Body of pancreas (tissue), 4 donors: ENCODE data around the gene FLT1. TPM values are rescaled to one million over a fixed set of nuclear protein-coding genes. Genes with fewer than 3 reads are reported as not detected.

Source experiments
- ATAC-seq: fragments of 150-250 bp; one replicate; pipeline ENCODE4 v1.9.1; 2016
- DNase-seq, 4 donors: peaks; one replicate each; pipeline ENCODE4 v3.0.0-alpha.2; 2019
- H3K27ac ChIP-seq, 4 donors: fragments of 200-600 bp; sonication (generic); 1 replicate in 3 of 4; 2 replicates in 1 of 4; pipeline versions ENCODE4 v1.5.1 to v1.6.1; 2016 to 2019; ENCODE audit warnings: mild to moderate bottlenecking in 1 of 4, mixed read lengths in 1 of 4, moderate library complexity in 1 of 4
- H3K27me3 ChIP-seq, 2 donors: fragments of 200-600 bp; sonication (generic); one replicate each; pipeline ENCODE4 v1.6.0; 2016; ENCODE audit warnings: mild to moderate bottlenecking in 1 of 2
- H3K36me3 ChIP-seq, 2 donors: fragments of 200-600 bp; sonication (generic); replicated peaks in 1 of 2; 2 replicates each; pipeline ENCODE4 v1.5.1; 2016; ENCODE audit warnings: low read depth in 2 of 2; ENCODE audit not compliant: insufficient read depth in 1 of 2
- H3K4me1 ChIP-seq: fragments of 200-600 bp; sonication (generic); one replicate; pipeline ENCODE4 v1.6.0; 2016
- H3K4me3 ChIP-seq, 2 donors: fragments of 200-600 bp; sonication (generic); 1 replicate in 1 of 2; 2 replicates in 1 of 2; pipeline ENCODE4 v1.5.1; 2016 to 2019
- H3K9me3 ChIP-seq, 3 donors: fragments of 200-600 bp; sonication (generic); 1 replicate in 2 of 3; 2 replicates in 1 of 3; pipeline ENCODE4 v1.5.1; 2016
- POLR2A ChIP-seq, 3 donors: fragments of 450-650 bp; IDR thresholded peaks; one replicate each; pipeline ENCODE4 v1.6.1; 2016; ENCODE audit warnings: antibody characterized with exemption in 3 of 3, mild to moderate bottlenecking in 2 of 3
- WGBS, 2 donors: methylation state at CpG; one replicate each; pipeline ENCODE4 v1.1.5; 2017; 5-methylcytosine and 5-hydroxymethylcytosine counted together
- intact Hi-C: fragments of 100-400 bp; cut with DNase I; formaldehyde crosslinking; loops from one replicate; pipeline ENCODE4 v1.15.1; 2023
- total RNA-seq, 2 donors: library from RNA; depleted of rRNA; stranded (reverse); fragments of >200 nt; gene quantifications; one replicate each; pipeline ENCODE4 v1.1.0, GENCODE V29; 2016
- TF ChIP-seq, protein P1 (sequence below), 7 experiments: fragments of 450-650 bp in 4 of 7; fragments of 200-600 bp in 3 of 7; sonication (generic) in 3 of 7; IDR thresholded peaks; one replicate each; pipeline ENCODE4 v1.5.1; 2016 to 2019; ENCODE audit warnings: antibody characterized with exemption in 7 of 7

Gene FLT1
- total RNA-seq, 2 donors from 2014 or later: 15.3 to 20.4 TPM

- TF ChIP-seq, protein P1, sequence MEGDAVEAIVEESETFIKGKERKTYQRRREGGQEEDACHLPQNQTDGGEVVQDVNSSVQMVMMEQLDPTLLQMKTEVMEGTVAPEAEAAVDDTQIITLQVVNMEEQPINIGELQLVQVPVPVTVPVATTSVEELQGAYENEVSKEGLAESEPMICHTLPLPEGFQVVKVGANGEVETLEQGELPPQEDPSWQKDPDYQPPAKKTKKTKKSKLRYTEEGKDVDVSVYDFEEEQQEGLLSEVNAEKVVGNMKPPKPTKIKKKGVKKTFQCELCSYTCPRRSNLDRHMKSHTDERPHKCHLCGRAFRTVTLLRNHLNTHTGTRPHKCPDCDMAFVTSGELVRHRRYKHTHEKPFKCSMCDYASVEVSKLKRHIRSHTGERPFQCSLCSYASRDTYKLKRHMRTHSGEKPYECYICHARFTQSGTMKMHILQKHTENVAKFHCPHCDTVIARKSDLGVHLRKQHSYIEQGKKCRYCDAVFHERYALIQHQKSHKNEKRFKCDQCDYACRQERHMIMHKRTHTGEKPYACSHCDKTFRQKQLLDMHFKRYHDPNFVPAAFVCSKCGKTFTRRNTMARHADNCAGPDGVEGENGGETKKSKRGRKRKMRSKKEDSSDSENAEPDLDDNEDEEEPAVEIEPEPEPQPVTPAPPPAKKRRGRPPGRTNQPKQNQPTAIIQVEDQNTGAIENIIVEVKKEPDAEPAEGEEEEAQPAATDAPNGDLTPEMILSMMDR (IDR thresholded peaks at IDR 0.05): no peak
- TF ChIP-seq POLR2A (IDR thresholded peaks at IDR 0.05): no peak
- intact Hi-C loops: no loop called here
- no peaks in the 10 kb centered on the region for H3K36me3 ChIP-seq
- H3K27ac ChIP-seq: no peak overlapping the region
- H3K4me3 ChIP-seq: no peak overlapping the region
- no peak for ATAC-seq
- H3K4me1 ChIP-seq: no peaks in the 10 kb centered on the region
- DNase-seq: no peak
- H3K9me3 ChIP-seq: peaks cover 0 to 4% (median 0%) of the 10 kb centered on the region in 3 donors
- H3K27me3 ChIP-seq: no peaks in the 10 kb centered on the region
Observed at GRCh38 chr13:28447989-28448388, 46.9 kb downstream of the FLT1 start.

DNA sequence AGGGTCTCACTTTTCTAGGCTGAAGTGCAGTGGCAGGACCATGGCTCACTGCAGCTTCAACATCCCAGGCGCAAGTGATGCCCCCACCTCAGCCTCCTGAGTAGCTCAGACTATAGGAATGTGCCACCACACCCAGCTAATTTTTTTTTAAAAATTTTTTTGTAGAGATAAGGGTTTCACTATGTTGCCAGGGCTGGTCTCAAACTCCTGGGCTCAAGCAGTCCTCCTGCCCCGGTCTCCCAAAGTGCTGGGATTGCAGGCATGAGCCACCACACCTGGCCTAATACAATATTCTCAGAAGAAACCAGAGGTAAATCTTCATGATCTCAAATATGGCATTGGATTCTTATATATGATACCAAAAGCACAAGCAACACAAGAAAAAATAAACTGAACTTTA is 47.7 kb downstream of the FLT1 start:
- H3K4me3 ChIP-seq: no peak overlapping the region
- ATAC-seq (no peak), DNase-seq (no peak)
- WGBS, 2 donors: 94 to 95% methylated on average over 2 of the region's 2 CpGs
- intact Hi-C loops: no loop called here
- H3K27me3 ChIP-seq: no peaks in the 10 kb centered on the region
- H3K27ac ChIP-seq: no peak overlapping the region
- H3K4me1 ChIP-seq: no peaks in the 10 kb centered on the region
- H3K36me3 ChIP-seq: no peaks in the 10 kb centered on the region
- peaks cover 0 to 4% (median 0%) of the 10 kb centered on the region in 3 donors for H3K9me3 ChIP-seq
- TF ChIP-seq POLR2A (IDR thresholded peaks at IDR 0.05): no peak
- TF ChIP-seq, protein P1 (IDR thresholded peaks at IDR 0.05): no peak

DNA sequence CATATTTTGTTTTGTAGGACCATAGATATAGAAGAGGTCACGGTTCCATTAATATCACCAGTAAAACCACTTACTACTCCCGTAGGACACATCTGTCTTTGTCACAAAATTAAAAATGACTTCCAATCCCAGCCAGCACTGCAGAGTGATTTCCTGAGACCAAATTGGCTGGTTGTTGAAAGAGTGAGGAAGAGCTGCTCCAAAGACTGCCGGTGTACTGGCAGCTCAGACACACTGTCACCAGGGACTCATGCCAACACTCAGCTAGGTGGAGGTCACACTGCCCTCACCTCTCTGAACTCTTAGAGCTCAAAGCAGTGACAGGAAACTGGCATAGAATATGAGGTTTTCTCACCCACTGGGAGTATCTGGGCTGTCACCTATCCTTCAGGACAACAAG is 52.1 kb downstream of the FLT1 start:
- ATAC-seq: no peak
- WGBS, 2 donors: 62 to 78% methylated on average over 3 of the region's 3 CpGs

GRCh38 chr13:28441529-28441928 is 53.4 kb downstream of the FLT1 start:
- H3K4me1 ChIP-seq: no peaks in the 10 kb centered on the region
- ATAC-seq (no peak), DNase-seq (no peak)
- H3K27ac ChIP-seq: no peak overlapping the region
- no peaks in the 10 kb centered on the region for H3K36me3 ChIP-seq
- no peak for TF ChIP-seq POLR2A (IDR thresholded peaks at IDR 0.05)
- TF ChIP-seq, protein P1 (IDR thresholded peaks at IDR 0.05): no peak
- H3K27me3 ChIP-seq: no peaks in the 10 kb centered on the region
- intact Hi-C loops: no loop called here
- no peaks in the 10 kb centered on the region for H3K9me3 ChIP-seq
- H3K4me3 ChIP-seq: no peak overlapping the region

More for the DNA sequence above, 52.1 kb downstream of the FLT1 start:
- no peaks in the 10 kb centered on the region for H3K27me3 ChIP-seq
- no peak overlapping the region for H3K4me3 ChIP-seq
- no peaks in the 10 kb centered on the region for H3K4me1 ChIP-seq
- no peak for DNase-seq
- H3K36me3 ChIP-seq: no peaks in the 10 kb centered on the region
- TF ChIP-seq, protein P1 (IDR thresholded peaks at IDR 0.05): no peak
- no peak for TF ChIP-seq POLR2A (IDR thresholded peaks at IDR 0.05)
- intact Hi-C loops: no loop called here
- peaks cover 0 to under 1% (median 0%) of the 10 kb centered on the region in 3 donors for H3K9me3 ChIP-seq
- no peak overlapping the region for H3K27ac ChIP-seq

DNA sequence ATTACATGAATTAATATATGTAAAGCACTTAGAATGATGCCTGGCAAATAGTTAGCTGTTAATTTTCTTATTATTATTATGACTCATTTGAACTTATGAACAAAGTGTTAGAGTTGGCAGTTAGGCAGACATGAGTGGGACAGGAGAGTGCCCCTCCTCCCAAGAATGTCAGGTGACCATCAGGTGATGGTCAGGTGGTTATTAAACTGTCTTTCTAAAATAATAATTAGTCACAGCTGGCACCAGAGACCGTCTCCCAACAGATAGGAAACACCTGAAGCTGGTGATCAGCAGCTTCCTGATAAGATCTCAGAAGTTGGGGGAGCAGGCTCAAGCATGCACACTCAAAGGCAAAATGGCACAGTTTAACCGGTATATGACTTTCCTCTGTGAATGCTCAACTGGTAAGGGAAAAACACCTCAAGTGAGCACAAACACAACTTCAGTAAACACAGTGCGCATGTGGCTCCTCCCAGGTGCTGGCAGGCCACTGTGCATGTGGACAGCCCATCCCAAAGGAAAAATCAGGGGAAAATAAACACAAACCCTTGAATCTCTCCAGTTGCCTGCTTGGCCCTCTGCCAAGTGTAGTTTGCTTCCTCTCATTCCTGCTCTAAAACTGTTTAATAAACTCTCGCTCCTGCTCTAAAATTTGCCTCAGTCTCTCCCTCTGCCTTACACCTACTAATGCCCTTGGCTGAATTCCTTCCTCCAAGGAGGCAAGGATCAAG is 54.0 kb downstream of the FLT1 start:
- no peaks in the 10 kb centered on the region for H3K9me3 ChIP-seq
- no peaks in the 10 kb centered on the region for H3K4me1 ChIP-seq
- WGBS, 2 donors: 68 to 71% methylated on average over 4 of the region's 4 CpGs
- TF ChIP-seq, protein P1 (IDR thresholded peaks at IDR 0.05): no peak
- TF ChIP-seq POLR2A (IDR thresholded peaks at IDR 0.05): no peak
- intact Hi-C loops: no loop called here
- no peaks in the 10 kb centered on the region for H3K36me3 ChIP-seq
- H3K27me3 ChIP-seq: no peaks in the 10 kb centered on the region
- H3K4me3 ChIP-seq: no peak overlapping the region
- DNase-seq (no peak), ATAC-seq (no peak)
- H3K27ac ChIP-seq: no peak overlapping the region
